Measurements from ENCODE around the gene GPBAR1.

Gene GPBAR1

DNA sequence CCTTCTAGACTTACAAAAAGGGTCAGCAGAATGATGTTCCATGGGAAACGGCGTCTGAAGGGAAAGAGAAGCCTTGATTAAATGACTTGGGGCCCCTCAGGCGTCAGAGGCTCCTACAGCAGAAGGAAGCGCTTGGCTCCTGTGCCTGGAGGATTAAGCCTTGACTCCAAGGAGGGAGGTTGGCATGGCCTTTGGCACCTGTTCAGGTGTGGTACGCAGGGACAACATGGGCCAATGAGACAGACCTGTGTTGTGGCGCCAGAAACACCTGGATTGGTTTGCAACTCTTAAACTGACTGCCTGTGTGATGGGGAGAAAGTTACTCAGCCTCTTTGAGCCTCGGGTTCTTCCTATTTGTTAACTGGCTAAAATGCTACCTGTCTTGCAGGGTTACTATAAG, 17.1 kb downstream of the GPBAR1 start:
- Histone ChIP-seq H3K27me3 (ENCODE audit: low read length) (no peaks in the 10 kb centered on the region), H4K20me1 (ENCODE audit: low read depth, low read length) (no peaks in the 10 kb centered on the region), H3K9ac (ENCODE audit: low read length) (no peak overlapping the region), H3K27ac (ENCODE audit: low read depth, low read length) (no peak overlapping the region), H2AFZ (ENCODE audit: low read depth, low read length, severe bottlenecking) (no peak overlapping the region), H3K79me2 (ENCODE audit: insufficient read depth, low read length) (no peaks in the 10 kb centered on the region), H3K4me3 (ENCODE audit: insufficient read depth, low read length, poor library complexity, severe bottlenecking) (no peak overlapping the region), H3K9me2 (replicated peaks; ENCODE audit: insufficient read depth, low read length) (no peaks in the 10 kb centered on the region), H3K36me3 (ENCODE audit: low read length) (no peaks in the 10 kb centered on the region), H3K9me3 (ENCODE audit: insufficient read depth, low read length) (no peaks in the 10 kb centered on the region), H3K4me2 (ENCODE audit: low read depth, low read length, poor library complexity, severe bottlenecking) (no peak overlapping the region), H3F3A (ENCODE audit: insufficient read depth) (no peaks in the 10 kb centered on the region)
- TF ChIP-seq, protein P1, sequence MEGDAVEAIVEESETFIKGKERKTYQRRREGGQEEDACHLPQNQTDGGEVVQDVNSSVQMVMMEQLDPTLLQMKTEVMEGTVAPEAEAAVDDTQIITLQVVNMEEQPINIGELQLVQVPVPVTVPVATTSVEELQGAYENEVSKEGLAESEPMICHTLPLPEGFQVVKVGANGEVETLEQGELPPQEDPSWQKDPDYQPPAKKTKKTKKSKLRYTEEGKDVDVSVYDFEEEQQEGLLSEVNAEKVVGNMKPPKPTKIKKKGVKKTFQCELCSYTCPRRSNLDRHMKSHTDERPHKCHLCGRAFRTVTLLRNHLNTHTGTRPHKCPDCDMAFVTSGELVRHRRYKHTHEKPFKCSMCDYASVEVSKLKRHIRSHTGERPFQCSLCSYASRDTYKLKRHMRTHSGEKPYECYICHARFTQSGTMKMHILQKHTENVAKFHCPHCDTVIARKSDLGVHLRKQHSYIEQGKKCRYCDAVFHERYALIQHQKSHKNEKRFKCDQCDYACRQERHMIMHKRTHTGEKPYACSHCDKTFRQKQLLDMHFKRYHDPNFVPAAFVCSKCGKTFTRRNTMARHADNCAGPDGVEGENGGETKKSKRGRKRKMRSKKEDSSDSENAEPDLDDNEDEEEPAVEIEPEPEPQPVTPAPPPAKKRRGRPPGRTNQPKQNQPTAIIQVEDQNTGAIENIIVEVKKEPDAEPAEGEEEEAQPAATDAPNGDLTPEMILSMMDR (IDR thresholded peaks at IDR 0.05; ENCODE audit: insufficient read depth, low read length, poor library complexity, severe bottlenecking): no peak
- TF ChIP-seq EZH2phosphoT487 (conservative IDR thresholded peaks at IDR 0.05; ENCODE audit: low read length): no peak

DNA sequence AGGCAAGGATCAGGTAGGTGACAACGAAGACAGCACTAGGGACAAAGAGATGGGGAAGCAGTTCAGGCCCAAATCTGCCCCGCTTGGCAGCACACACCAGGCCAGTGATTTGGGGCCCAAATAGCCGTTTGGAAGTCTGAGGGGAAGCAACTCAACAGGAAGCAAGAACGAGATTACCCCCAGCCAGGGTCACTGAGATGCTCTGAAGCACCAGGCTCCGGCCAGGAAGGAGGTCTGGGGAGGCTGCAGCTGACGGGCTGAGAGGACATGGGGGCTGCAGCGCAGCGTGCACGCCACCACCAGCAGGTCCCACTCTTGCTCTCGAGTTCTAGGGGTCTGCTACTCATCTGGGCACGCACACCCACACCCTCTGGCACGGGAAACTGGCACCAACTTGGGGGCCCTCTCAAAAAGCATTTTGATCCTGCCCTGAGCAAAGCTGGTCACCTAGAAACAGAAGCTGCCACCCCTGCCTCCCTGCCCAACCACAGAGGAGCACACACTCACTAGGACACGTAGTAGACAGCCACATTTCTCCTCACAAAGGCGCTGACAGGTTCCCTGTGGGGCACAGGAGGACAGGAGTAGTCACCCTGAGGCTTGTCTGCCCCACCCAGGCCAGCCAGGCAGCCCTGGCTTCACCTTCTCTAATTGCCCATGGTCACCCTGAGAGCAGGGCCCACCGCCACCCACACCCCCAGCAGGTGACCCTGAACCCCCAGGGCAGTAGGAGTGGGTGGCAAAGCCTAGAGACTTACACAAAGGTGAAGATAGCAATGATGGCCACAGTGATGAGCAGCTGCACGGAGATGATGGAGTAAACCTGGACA, 17.9 kb downstream of the GPBAR1 start:
- Histone ChIP-seq H3K27ac (ENCODE audit: low read depth, low read length) (no peak overlapping the region), H4K20me1 (ENCODE audit: low read depth, low read length) (no peaks in the 10 kb centered on the region), H3K79me2 (ENCODE audit: insufficient read depth, low read length) (no peaks in the 10 kb centered on the region), H3K36me3 (ENCODE audit: low read length) (no peaks in the 10 kb centered on the region), H3K9ac (ENCODE audit: low read length) (no peak overlapping the region), H3F3A (ENCODE audit: insufficient read depth) (no peaks in the 10 kb centered on the region), H3K4me3 (ENCODE audit: insufficient read depth, low read length, poor library complexity, severe bottlenecking) (no peak overlapping the region), H3K27me3 (ENCODE audit: low read length) (no peaks in the 10 kb centered on the region), H3K9me2 (replicated peaks; ENCODE audit: insufficient read depth, low read length) (no peaks in the 10 kb centered on the region), H3K9me3 (ENCODE audit: insufficient read depth, low read length) (no peaks in the 10 kb centered on the region), H3K4me2 (ENCODE audit: low read depth, low read length, poor library complexity, severe bottlenecking) (no peak overlapping the region), H2AFZ (ENCODE audit: low read depth, low read length, severe bottlenecking) (no peak overlapping the region)
- TF ChIP-seq, protein P1 (IDR thresholded peaks at IDR 0.05; ENCODE audit: insufficient read depth, low read length, poor library complexity, severe bottlenecking): no peak
- TF ChIP-seq EZH2phosphoT487 (conservative IDR thresholded peaks at IDR 0.05; ENCODE audit: low read length): no peak

DNA sequence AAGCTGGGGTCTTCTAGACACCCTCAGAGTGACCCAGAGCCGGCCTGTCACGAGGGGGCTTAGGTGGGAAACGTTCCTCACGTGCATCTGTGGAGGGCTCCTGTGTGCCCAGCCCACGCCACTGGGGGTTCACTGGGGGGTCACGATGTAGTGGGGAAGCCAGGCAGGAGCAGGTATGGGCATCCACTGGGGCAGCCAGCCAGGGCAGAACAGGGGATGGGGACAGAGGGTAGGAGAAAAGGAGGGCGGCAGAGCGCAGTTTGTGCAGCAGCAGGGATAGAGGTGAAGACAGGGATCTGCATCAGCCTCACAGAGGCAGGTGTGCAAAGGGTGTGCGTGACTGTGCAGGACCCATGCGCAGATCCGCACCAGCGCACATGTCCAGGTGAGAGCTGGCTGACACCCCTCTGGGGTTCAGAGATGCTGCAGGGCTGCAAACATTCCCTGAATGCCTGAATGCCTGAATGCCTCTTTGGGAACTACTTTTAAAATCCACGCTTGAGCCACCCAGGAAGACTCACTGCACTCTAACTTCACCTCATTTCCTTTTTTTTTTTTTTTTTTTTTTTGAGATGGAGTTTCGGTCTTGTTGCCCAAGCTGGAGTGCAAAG, 19.6 kb downstream of the GPBAR1 start:
- Histone ChIP-seq H3F3A (ENCODE audit: insufficient read depth) (no peaks in the 10 kb centered on the region), H3K27ac (ENCODE audit: low read depth, low read length) (no peak overlapping the region), H3K4me3 (ENCODE audit: insufficient read depth, low read length, poor library complexity, severe bottlenecking) (no peak overlapping the region), H3K9me3 (ENCODE audit: insufficient read depth, low read length) (no peaks in the 10 kb centered on the region), H3K9me2 (replicated peaks; ENCODE audit: insufficient read depth, low read length) (no peaks in the 10 kb centered on the region), H4K20me1 (ENCODE audit: low read depth, low read length) (no peaks in the 10 kb centered on the region), H3K36me3 (ENCODE audit: low read length) (no peaks in the 10 kb centered on the region), H3K9ac (ENCODE audit: low read length) (no peak overlapping the region), H2AFZ (ENCODE audit: low read depth, low read length, severe bottlenecking) (no peak overlapping the region), H3K27me3 (ENCODE audit: low read length) (no peaks in the 10 kb centered on the region), H3K4me2 (ENCODE audit: low read depth, low read length, poor library complexity, severe bottlenecking) (no peak overlapping the region), H3K79me2 (ENCODE audit: insufficient read depth, low read length) (no peaks in the 10 kb centered on the region)
- no peak for TF ChIP-seq EZH2phosphoT487 (conservative IDR thresholded peaks at IDR 0.05; ENCODE audit: low read length)
- TF ChIP-seq, protein P1 (IDR thresholded peaks at IDR 0.05; ENCODE audit: insufficient read depth, low read length, poor library complexity, severe bottlenecking): no peak

All from SU-DHL-6 (cell line).